ENCODE data around the gene BTBD10. TPM values are rescaled to one million over a fixed set of nuclear protein-coding genes. Genes with fewer than 3 reads are reported as not detected.
A peak's percentile ranks its signal among the peaks of the same experiment; 100 is the strongest.

Gene BTBD10
- total and polyA plus RNA-seq, 2 experiments from 2014 or later, result 21.3 to 44.1 TPM

GRCh38 chr11:13343931-13344717 is 118.9 kb downstream of the BTBD10 start:
- H3K9me3 ChIP-seq (ENCODE audit: low read depth), result no peaks in the 10 kb centered on the region
- DNase-seq (ENCODE audit: low spot score), result peak; percentile 87

GRCh38 chr11:13343067-13343466 is 120.0 kb downstream of the BTBD10 start:
- Histone ChIP-seq H4K20me1 (ENCODE audit: insufficient read depth, poor library complexity, severe bottlenecking) (no peaks in the 10 kb centered on the region), H3K9me2 (replicated peaks; ENCODE audit: insufficient read depth) (no peaks in the 10 kb centered on the region), H3K4me1 (ENCODE audit: insufficient read depth) (peaks cover 4% of the 10 kb centered on the region), H3K27ac (no peak overlapping the region), H3K79me2 (no peaks in the 10 kb centered on the region), H3K4me2 (no peak overlapping the region), H3K27me3 (no peaks in the 10 kb centered on the region), H3K9me3 (ENCODE audit: low read depth) (no peaks in the 10 kb centered on the region), H3K4me3 (no peak overlapping the region), H3K36me3 (replicated peaks; ENCODE audit: insufficient read depth, low read depth) (no peaks in the 10 kb centered on the region), H2AFZ (no peak overlapping the region)
- no peak for TF ChIP-seq EZH2phosphoT487 (IDR thresholded peaks at IDR 0.05; ENCODE audit: low read depth, severe bottlenecking, unreplicated experiment)
- no peak for DNase-seq (ENCODE audit: low spot score)
- WGBS (ENCODE audit: low lambda C conversion rate, missing lambda C conversion rate), result 84% methylated on average over 4 of the region's 4 CpGs

More at GRCh38 chr11:13343931-13344717, 118.9 kb downstream of the BTBD10 start:
- H3K4me2 ChIP-seq, result no peak overlapping the region
- H3K4me3 ChIP-seq, result no peak overlapping the region
- H3K9me2 ChIP-seq (replicated peaks; ENCODE audit: insufficient read depth), result no peaks in the 10 kb centered on the region
- TF ChIP-seq EZH2 (IDR thresholded peaks at IDR 0.05; ENCODE audit: borderline replicate concordance) (no peak), EZH2phosphoT487 (IDR thresholded peaks at IDR 0.05; ENCODE audit: low read depth, severe bottlenecking, unreplicated experiment) (no peak)
- TF ChIP-seq, protein P1, sequence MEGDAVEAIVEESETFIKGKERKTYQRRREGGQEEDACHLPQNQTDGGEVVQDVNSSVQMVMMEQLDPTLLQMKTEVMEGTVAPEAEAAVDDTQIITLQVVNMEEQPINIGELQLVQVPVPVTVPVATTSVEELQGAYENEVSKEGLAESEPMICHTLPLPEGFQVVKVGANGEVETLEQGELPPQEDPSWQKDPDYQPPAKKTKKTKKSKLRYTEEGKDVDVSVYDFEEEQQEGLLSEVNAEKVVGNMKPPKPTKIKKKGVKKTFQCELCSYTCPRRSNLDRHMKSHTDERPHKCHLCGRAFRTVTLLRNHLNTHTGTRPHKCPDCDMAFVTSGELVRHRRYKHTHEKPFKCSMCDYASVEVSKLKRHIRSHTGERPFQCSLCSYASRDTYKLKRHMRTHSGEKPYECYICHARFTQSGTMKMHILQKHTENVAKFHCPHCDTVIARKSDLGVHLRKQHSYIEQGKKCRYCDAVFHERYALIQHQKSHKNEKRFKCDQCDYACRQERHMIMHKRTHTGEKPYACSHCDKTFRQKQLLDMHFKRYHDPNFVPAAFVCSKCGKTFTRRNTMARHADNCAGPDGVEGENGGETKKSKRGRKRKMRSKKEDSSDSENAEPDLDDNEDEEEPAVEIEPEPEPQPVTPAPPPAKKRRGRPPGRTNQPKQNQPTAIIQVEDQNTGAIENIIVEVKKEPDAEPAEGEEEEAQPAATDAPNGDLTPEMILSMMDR (IDR thresholded peaks at IDR 0.05; ENCODE audit: poor library complexity), result peak; percentile 83
- H3K27ac ChIP-seq, result no peak overlapping the region
- no peaks in the 10 kb centered on the region for H3K79me2 ChIP-seq
- no peak overlapping the region for H2AFZ ChIP-seq
- peaks cover 4% of the 10 kb centered on the region for H3K4me1 ChIP-seq (ENCODE audit: insufficient read depth)
- no peaks in the 10 kb centered on the region for H4K20me1 ChIP-seq (ENCODE audit: insufficient read depth, poor library complexity, severe bottlenecking)
- 63% methylated on average over 10 of the region's 10 CpGs for WGBS (ENCODE audit: low lambda C conversion rate, missing lambda C conversion rate)
- no peaks in the 10 kb centered on the region for H3K36me3 ChIP-seq (replicated peaks; ENCODE audit: insufficient read depth, low read depth)
- H3K27me3 ChIP-seq, result no peaks in the 10 kb centered on the region

DNA sequence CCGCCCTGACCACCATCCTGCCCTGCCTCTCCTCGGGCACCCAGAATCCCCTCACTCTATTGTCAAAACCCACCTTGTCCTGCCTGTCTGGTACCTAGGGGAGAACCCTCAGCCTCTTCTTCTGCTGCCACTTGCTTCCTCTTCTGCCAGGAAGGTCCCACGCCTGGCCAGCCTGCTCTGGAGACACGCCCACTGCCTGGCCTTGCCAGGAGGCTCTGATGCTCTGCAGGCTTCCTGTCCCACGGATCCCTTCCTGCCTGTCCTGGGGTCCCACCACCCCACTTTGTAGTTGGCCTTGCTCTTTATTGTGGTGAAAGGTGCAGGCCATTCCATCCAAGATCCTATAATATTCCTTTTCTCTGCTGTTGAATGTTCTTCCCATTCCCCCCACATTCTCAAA is 122.0 kb downstream of the BTBD10 start:
- Histone ChIP-seq H3K36me3 (replicated peaks; ENCODE audit: insufficient read depth, low read depth) (no peaks in the 10 kb centered on the region), H3K27ac (no peak overlapping the region), H3K4me2 (no peak overlapping the region), H3K9me3 (ENCODE audit: low read depth) (no peaks in the 10 kb centered on the region), H3K79me2 (no peaks in the 10 kb centered on the region), H3K9me2 (replicated peaks; ENCODE audit: insufficient read depth) (no peaks in the 10 kb centered on the region), H3K4me3 (no peak overlapping the region), H2AFZ (no peak overlapping the region), H3K27me3 (no peaks in the 10 kb centered on the region), H3K4me1 (ENCODE audit: insufficient read depth) (peaks cover 4% of the 10 kb centered on the region), H4K20me1 (ENCODE audit: insufficient read depth, poor library complexity, severe bottlenecking) (no peaks in the 10 kb centered on the region)
- no peak for TF ChIP-seq EZH2phosphoT487 (IDR thresholded peaks at IDR 0.05; ENCODE audit: low read depth, severe bottlenecking, unreplicated experiment)
- no peak for TF ChIP-seq EZH2 (IDR thresholded peaks at IDR 0.05; ENCODE audit: borderline replicate concordance)
- TF ChIP-seq, protein P1 (IDR thresholded peaks at IDR 0.05; ENCODE audit: poor library complexity), result no peak
- 74% methylated on average over 5 of the region's 5 CpGs for WGBS (ENCODE audit: low lambda C conversion rate, missing lambda C conversion rate)
- DNase-seq (ENCODE audit: low spot score), result no peak
